ENCODE results near the gene LTA.

- TF ChIP-seq CTCF (IDR thresholded peaks at IDR 0.05) (no peak), POLR2A (IDR thresholded peaks at IDR 0.05) (no peak)
Measured at GRCh38 chr6:31574106-31575061, 2.3 kb downstream of the LTA start.
